SK-N-SH treated with all-trans-retinoic acid at 6 μM for 48 hours (cell line): ENCODE results near the gene EXOC4.

ENCODE experiments used
- ATAC-seq: fragments of 200-7000 bp; cut with Tn5 transposase; 3 replicates; pipeline ENCODE4 v1.9.1; 2020; ENCODE audit warnings: mild to moderate bottlenecking, moderate library complexity
- ARNTL ChIP-seq: fragments of 450-650 bp; formaldehyde crosslinking; IDR thresholded peaks from 2 replicates; pipeline ENCODE4 v1.5.0; 2020; ENCODE audit warnings: low read depth, mild to moderate bottlenecking, moderate library complexity, borderline replicate concordance
- BACH2 ChIP-seq: fragments of 250-450 bp; sonication (Bioruptor Pico); IDR thresholded peaks from 2 replicates; pipeline ENCODE4 v1.9.0; 2021; ENCODE audit warnings: mild to moderate bottlenecking, borderline replicate concordance
- CSDC2 ChIP-seq: fragments of 250-450 bp; sonication (Bioruptor Pico); IDR thresholded peaks from 2 replicates; pipeline ENCODE4 v1.5.0; 2020; ENCODE audit warnings: mild to moderate bottlenecking, moderate library complexity
- ESRRG ChIP-seq: fragments of 250-450 bp; sonication (Bioruptor Pico); IDR thresholded peaks from 2 replicates; pipeline ENCODE4 v1.6.1; 2021; ENCODE audit warnings: mild to moderate bottlenecking
- GLIS3 ChIP-seq: fragments of 250-450 bp; sonication (Bioruptor Pico); IDR thresholded peaks from 2 replicates; pipeline ENCODE4 v1.5.0; 2020; ENCODE audit warnings: mild to moderate bottlenecking, moderate library complexity
- ISL1 ChIP-seq: fragments of 250-450 bp; sonication (Bioruptor Pico); IDR thresholded peaks from 2 replicates; pipeline ENCODE4 v2.1.2; 2022; ENCODE audit warnings: mild to moderate bottlenecking, moderate library complexity
- OSR1 ChIP-seq: fragments of 250-450 bp; sonication (Bioruptor Pico); IDR thresholded peaks from 2 replicates; pipeline ENCODE4 v1.8.0; 2022; ENCODE audit warnings: moderate library complexity, mild to moderate bottlenecking, inconsistent platforms
- PPARA ChIP-seq: fragments of 250-450 bp; sonication (Bioruptor Pico); IDR thresholded peaks from 2 replicates; pipeline ENCODE4 v1.5.0; 2020; ENCODE audit warnings: mild to moderate bottlenecking, borderline replicate concordance
- RARB ChIP-seq: fragments of 250-450 bp; sonication (Bioruptor Pico); IDR thresholded peaks from 2 replicates; pipeline ENCODE4 v1.8.0; 2021; ENCODE audit warnings: mild to moderate bottlenecking, moderate library complexity
- SNAI2 ChIP-seq: fragments of 250-450 bp; sonication (Bioruptor Pico); IDR thresholded peaks from 2 replicates; pipeline ENCODE4 v1.5.0; 2020; ENCODE audit warnings: mild to moderate bottlenecking, moderate library complexity
- TCF4 ChIP-seq: fragments of 250-450 bp; sonication (Bioruptor Pico); IDR thresholded peaks from 2 replicates; pipeline ENCODE4 v1.8.0; 2021; ENCODE audit warnings: mild to moderate bottlenecking, moderate library complexity, borderline replicate concordance
- TOX ChIP-seq: fragments of 250-450 bp; sonication (Bioruptor Pico); IDR thresholded peaks from 2 replicates; pipeline ENCODE4 v1.8.0; 2021; ENCODE audit warnings: mild to moderate bottlenecking, moderate library complexity, borderline replicate concordance
- ZC3H10 ChIP-seq: fragments of 250-450 bp; sonication (Bioruptor Pico); IDR thresholded peaks from 2 replicates; pipeline ENCODE4 v1.5.1; 2021; ENCODE audit warnings: mild to moderate bottlenecking, moderate library complexity
- ZFP3 ChIP-seq: fragments of 250-450 bp; sonication (Bioruptor Pico); IDR thresholded peaks from 2 replicates; pipeline ENCODE4 v1.5.0; 2020; ENCODE audit warnings: mild to moderate bottlenecking, moderate library complexity
- ZFP30 ChIP-seq: fragments of 450-650 bp; formaldehyde crosslinking; IDR thresholded peaks from 2 replicates; pipeline ENCODE4 v1.5.0; 2022; ENCODE audit warnings: mild to moderate bottlenecking, moderate library complexity
- ZNF565 ChIP-seq: fragments of 450-650 bp; formaldehyde crosslinking; conservative IDR thresholded peaks from 2 replicates; pipeline ENCODE4 v1.5.0; 2020; ENCODE audit warnings: low read depth, mild to moderate bottlenecking, moderate library complexity
- ZNF70 ChIP-seq: fragments of 450-650 bp; formaldehyde crosslinking; IDR thresholded peaks from 2 replicates; pipeline ENCODE4 v1.5.0; 2020; ENCODE audit warnings: mild to moderate bottlenecking, moderate library complexity
- ZNF8 ChIP-seq: fragments of 450-650 bp; formaldehyde crosslinking; IDR thresholded peaks from 2 replicates; pipeline ENCODE4 v1.5.0; 2020; ENCODE audit warnings: mild to moderate bottlenecking, moderate library complexity
- TF ChIP-seq, protein P1 (sequence below): fragments of 250-450 bp; sonication (Bioruptor Pico); IDR thresholded peaks from 2 replicates; pipeline ENCODE4 v1.8.0; 2021; ENCODE audit warnings: low read depth, mild to moderate bottlenecking, moderate library complexity, borderline replicate concordance
- TF ChIP-seq, protein P2 (sequence below): fragments of 250-450 bp; sonication (Bioruptor Pico); IDR thresholded peaks from 2 replicates; pipeline ENCODE4 v1.5.1; 2020; ENCODE audit warnings: low read depth, mild to moderate bottlenecking, moderate library complexity
- TF ChIP-seq, protein P3 (sequence below): fragments of 250-450 bp; sonication (Bioruptor Pico); IDR thresholded peaks from 2 replicates; pipeline ENCODE4 v1.5.0; 2020; ENCODE audit warnings: mild to moderate bottlenecking, moderate library complexity
- TF ChIP-seq, protein P4 (sequence below): fragments of 250-450 bp; sonication (Bioruptor Pico); IDR thresholded peaks from 2 replicates; pipeline ENCODE4 v1.8.0; 2020; ENCODE audit warnings: mild to moderate bottlenecking, moderate library complexity, borderline replicate concordance
- TF ChIP-seq, protein P5 (sequence below): fragments of 250-450 bp; sonication (Bioruptor Pico); IDR thresholded peaks from 2 replicates; pipeline ENCODE4 v1.5.1; 2021; ENCODE audit warnings: mild to moderate bottlenecking, moderate library complexity

Gene EXOC4

DNA sequence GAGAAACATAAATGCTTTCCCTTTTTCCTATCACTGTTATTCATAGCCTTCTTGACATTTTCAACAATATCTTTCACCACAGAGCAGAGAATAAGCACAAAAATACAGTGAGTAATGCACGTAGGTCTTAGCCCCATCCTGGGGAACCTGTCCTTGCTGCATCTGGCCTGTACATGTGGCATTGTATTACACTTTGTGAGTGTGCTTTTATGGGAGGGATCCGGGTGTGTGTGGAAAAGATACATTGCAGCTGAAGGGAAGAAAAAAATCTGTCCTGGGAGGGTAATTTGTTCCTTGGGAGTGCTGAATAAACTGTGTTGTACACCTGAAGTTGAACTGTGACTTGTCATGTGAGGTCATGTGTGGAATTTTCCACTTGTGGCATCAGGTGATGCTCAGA is 451.6 kb downstream of the EXOC4 start:
- TF ChIP-seq ZFP30 (CRISPR knock-in tag) (no peak), BACH2 (no peak), TCF4 (CRISPR knock-in tag) (no peak), ISL1 (no peak), ZNF565 (CRISPR knock-in tag) (no peak), ESRRG (CRISPR knock-in tag) (no peak), ZFP3 (CRISPR knock-in tag) (no peak), ARNTL (CRISPR knock-in tag) (no peak)
- TF ChIP-seq, protein P1, sequence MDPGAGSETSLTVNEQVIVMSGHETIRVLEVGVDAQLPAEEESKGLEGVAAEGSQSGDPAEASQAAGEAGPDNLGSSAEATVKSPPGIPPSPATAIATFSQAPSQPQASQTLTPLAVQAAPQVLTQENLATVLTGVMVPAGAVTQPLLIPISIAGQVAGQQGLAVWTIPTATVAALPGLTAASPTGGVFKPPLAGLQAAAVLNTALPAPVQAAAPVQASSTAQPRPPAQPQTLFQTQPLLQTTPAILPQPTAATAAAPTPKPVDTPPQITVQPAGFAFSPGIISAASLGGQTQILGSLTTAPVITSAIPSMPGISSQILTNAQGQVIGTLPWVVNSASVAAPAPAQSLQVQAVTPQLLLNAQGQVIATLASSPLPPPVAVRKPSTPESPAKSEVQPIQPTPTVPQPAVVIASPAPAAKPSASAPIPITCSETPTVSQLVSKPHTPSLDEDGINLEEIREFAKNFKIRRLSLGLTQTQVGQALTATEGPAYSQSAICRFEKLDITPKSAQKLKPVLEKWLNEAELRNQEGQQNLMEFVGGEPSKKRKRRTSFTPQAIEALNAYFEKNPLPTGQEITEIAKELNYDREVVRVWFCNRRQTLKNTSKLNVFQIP (CRISPR knock-in tag): no peak
- no peak for ATAC-seq

DNA sequence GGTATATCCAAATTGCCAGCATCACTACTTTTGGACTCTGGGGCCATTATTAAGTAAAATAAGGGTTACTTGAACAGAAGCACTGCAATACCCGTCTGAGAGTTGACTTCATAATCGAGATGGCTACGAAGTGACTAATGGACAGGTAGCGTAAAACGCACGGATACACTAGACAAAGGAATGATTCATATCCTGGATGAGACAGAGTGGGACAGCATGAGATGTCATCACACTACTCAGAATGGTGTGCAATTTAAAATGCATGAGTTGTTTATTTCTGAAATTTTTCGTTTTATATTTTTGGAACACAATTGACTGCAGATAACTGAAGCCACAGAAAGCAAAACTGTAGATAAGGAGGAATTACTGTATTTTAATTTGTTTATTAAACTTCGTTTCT is 452.7 kb downstream of the EXOC4 start:
- peak; percentile 65 for ATAC-seq
- TF ChIP-seq, protein P1 (CRISPR knock-in tag): 0 out of 2 replicates have a peak, but pooled peaks have one; percentile 61
- 0 out of 2 replicates have a peak, but pooled peaks have one; percentile 9 for TF ChIP-seq SNAI2
- peak; percentile 43; the same call in 1 of the 2 replicates for TF ChIP-seq ZC3H10 (CRISPR knock-in tag)
- TF ChIP-seq, protein P2, sequence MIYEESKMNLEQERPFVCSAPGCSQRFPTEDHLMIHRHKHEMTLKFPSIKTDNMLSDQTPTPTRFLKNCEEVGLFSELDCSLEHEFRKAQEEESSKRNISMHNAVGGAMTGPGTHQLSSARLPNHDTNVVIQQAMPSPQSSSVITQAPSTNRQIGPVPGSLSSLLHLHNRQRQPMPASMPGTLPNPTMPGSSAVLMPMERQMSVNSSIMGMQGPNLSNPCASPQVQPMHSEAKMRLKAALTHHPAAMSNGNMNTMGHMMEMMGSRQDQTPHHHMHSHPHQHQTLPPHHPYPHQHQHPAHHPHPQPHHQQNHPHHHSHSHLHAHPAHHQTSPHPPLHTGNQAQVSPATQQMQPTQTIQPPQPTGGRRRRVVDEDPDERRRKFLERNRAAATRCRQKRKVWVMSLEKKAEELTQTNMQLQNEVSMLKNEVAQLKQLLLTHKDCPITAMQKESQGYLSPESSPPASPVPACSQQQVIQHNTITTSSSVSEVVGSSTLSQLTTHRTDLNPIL (CRISPR knock-in tag): peak; percentile 29; the same call in 1 of the 2 replicates
- TF ChIP-seq ARNTL (CRISPR knock-in tag): no peak
- no peak for TF ChIP-seq ZNF8 (CRISPR knock-in tag)
- no peak for TF ChIP-seq ZNF565 (CRISPR knock-in tag)

DNA sequence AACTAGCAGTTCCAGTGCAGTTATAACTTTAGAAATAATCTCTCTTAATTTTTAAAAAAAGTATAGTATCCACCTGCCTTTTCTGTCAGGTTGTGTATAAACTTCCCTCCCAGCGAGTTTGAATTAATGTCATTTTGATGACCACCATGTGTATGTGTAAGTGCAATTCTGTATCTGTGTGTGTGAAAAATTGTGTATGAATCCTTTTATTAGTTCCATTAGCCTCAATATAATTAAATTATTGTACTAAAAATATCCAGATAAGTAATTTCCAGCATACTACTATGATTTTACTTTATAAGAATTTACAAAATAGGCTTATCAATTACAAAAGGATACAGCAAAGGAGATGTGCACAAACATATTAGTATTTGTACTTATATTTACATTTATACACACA is 453.1 kb downstream of the EXOC4 start:
- no peak for ATAC-seq
- TF ChIP-seq ZNF565 (CRISPR knock-in tag) (no peak; the same call in 1 of the 2 replicates), ESRRG (CRISPR knock-in tag) (no peak; the same call in 1 of the 2 replicates), ISL1 (peak; percentile 98), CSDC2 (no peak), ARNTL (CRISPR knock-in tag) (no peak), GLIS3 (peak; percentile 86; the same call in 1 of the 2 replicates), ZFP30 (CRISPR knock-in tag) (no peak), SNAI2 (0 out of 2 replicates have a peak, but pooled peaks have one; percentile 13), BACH2 (no peak), TOX (CRISPR knock-in tag) (no peak), RARB (no peak), ZNF8 (CRISPR knock-in tag) (no peak), ZNF70 (CRISPR knock-in tag) (no peak), PPARA (CRISPR knock-in tag) (no peak), OSR1 (CRISPR knock-in tag) (no peak), ZC3H10 (CRISPR knock-in tag) (no peak)
- TF ChIP-seq, protein P1 (CRISPR knock-in tag): no peak
- TF ChIP-seq, protein P3, sequence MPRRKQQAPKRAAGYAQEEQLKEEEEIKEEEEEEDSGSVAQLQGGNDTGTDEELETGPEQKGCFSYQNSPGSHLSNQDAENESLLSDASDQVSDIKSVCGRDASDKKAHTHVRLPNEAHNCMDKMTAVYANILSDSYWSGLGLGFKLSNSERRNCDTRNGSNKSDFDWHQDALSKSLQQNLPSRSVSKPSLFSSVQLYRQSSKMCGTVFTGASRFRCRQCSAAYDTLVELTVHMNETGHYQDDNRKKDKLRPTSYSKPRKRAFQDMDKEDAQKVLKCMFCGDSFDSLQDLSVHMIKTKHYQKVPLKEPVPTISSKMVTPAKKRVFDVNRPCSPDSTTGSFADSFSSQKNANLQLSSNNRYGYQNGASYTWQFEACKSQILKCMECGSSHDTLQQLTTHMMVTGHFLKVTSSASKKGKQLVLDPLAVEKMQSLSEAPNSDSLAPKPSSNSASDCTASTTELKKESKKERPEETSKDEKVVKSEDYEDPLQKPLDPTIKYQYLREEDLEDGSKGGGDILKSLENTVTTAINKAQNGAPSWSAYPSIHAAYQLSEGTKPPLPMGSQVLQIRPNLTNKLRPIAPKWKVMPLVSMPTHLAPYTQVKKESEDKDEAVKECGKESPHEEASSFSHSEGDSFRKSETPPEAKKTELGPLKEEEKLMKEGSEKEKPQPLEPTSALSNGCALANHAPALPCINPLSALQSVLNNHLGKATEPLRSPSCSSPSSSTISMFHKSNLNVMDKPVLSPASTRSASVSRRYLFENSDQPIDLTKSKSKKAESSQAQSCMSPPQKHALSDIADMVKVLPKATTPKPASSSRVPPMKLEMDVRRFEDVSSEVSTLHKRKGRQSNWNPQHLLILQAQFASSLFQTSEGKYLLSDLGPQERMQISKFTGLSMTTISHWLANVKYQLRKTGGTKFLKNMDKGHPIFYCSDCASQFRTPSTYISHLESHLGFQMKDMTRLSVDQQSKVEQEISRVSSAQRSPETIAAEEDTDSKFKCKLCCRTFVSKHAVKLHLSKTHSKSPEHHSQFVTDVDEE (CRISPR knock-in tag): no peak
- TF ChIP-seq, protein P4, sequence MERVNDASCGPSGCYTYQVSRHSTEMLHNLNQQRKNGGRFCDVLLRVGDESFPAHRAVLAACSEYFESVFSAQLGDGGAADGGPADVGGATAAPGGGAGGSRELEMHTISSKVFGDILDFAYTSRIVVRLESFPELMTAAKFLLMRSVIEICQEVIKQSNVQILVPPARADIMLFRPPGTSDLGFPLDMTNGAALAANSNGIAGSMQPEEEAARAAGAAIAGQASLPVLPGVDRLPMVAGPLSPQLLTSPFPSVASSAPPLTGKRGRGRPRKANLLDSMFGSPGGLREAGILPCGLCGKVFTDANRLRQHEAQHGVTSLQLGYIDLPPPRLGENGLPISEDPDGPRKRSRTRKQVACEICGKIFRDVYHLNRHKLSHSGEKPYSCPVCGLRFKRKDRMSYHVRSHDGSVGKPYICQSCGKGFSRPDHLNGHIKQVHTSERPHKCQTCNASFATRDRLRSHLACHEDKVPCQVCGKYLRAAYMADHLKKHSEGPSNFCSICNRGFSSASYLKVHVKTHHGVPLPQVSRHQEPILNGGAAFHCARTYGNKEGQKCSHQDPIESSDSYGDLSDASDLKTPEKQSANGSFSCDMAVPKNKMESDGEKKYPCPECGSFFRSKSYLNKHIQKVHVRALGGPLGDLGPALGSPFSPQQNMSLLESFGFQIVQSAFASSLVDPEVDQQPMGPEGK: no peak
- TF ChIP-seq, protein P2 (CRISPR knock-in tag): peak; percentile 92
- TF ChIP-seq, protein P5, sequence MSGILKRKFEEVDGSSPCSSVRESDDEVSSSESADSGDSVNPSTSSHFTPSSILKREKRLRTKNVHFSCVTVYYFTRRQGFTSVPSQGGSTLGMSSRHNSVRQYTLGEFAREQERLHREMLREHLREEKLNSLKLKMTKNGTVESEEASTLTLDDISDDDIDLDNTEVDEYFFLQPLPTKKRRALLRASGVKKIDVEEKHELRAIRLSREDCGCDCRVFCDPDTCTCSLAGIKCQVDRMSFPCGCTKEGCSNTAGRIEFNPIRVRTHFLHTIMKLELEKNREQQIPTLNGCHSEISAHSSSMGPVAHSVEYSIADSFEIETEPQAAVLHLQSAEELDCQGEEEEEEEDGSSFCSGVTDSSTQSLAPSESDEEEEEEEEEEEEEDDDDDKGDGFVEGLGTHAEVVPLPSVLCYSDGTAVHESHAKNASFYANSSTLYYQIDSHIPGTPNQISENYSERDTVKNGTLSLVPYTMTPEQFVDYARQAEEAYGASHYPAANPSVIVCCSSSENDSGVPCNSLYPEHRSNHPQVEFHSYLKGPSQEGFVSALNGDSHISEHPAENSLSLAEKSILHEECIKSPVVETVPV (CRISPR knock-in tag): no peak; the same call in 1 of the 2 replicates
